ENCODE measurements around the gene PRDX3.

DNA sequence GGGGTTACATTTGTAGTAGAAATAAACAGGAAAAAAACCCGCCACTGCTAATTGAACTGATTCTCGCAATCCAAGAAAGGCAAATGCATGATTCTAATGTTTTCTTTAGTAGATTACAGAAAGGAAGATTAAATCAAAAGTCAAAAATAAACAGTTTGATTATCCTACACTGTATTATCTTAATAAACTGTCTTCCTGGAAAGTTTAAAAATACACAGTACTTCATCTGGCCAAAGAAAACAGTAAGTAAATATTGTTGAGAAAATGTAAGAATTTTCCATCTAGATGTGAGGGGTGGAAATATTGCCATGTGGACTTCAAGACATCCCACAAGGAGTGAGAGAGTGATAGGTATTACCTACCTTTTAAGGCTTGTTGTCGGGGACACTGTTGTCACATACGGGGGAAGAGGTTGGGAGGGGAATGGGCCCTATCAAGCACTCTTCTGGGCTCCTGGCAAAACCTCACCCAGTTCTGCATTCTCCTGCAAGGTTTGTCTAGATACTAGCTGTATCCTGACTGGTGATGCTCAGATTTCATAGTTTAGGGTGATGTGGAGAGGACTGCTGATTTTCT is 46.6 kb upstream of the PRDX3 start:
- TF ChIP-seq CREB1 (IDR thresholded peaks at IDR 0.05; ENCODE audit: low read depth), result no peak
- TF ChIP-seq, protein P1, sequence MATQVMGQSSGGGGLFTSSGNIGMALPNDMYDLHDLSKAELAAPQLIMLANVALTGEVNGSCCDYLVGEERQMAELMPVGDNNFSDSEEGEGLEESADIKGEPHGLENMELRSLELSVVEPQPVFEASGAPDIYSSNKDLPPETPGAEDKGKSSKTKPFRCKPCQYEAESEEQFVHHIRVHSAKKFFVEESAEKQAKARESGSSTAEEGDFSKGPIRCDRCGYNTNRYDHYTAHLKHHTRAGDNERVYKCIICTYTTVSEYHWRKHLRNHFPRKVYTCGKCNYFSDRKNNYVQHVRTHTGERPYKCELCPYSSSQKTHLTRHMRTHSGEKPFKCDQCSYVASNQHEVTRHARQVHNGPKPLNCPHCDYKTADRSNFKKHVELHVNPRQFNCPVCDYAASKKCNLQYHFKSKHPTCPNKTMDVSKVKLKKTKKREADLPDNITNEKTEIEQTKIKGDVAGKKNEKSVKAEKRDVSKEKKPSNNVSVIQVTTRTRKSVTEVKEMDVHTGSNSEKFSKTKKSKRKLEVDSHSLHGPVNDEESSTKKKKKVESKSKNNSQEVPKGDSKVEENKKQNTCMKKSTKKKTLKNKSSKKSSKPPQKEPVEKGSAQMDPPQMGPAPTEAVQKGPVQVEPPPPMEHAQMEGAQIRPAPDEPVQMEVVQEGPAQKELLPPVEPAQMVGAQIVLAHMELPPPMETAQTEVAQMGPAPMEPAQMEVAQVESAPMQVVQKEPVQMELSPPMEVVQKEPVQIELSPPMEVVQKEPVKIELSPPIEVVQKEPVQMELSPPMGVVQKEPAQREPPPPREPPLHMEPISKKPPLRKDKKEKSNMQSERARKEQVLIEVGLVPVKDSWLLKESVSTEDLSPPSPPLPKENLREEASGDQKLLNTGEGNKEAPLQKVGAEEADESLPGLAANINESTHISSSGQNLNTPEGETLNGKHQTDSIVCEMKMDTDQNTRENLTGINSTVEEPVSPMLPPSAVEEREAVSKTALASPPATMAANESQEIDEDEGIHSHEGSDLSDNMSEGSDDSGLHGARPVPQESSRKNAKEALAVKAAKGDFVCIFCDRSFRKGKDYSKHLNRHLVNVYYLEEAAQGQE (IDR thresholded peaks at IDR 0.05; ENCODE audit: low read depth), result no peak
- no peak for TF ChIP-seq RAD21 (IDR thresholded peaks at IDR 0.05; ENCODE audit: low read depth)
- TF ChIP-seq YY1 (IDR thresholded peaks at IDR 0.05; ENCODE audit: low read depth), result no peak

Measured in Ishikawa (cell line).